IMR-90 (cell line): ENCODE measurements around the gene NPM1. TPM values are rescaled to one million over a fixed set of nuclear protein-coding genes. Genes with fewer than 3 reads are reported as not detected.
"Not testable (repeated sequence)": the region's sequence is repeated elsewhere in the genome, so short reads cannot be mapped to it uniquely, and the experiment has no call there.

Source experiments
- ATAC-seq: fragments of 200-7000 bp; cut with Tn5 transposase; 2 replicates; pipeline ENCODE4 v1.9.1; 2020; ENCODE audit warnings: low read depth, mild to moderate bottlenecking, moderate library complexity
- BruUV-seq: library from RNA; stranded (reverse); fragments of 400-500 nt; replicated peaks from 2 replicates; lab custom pipeline; 2021; lab: Mats Ljungman, UMichigan
- CTCF ChIA-PET: fragments of 300-600 bp; formaldehyde crosslinking; extraction: SDS; loops from one replicate; lab custom pipeline; 2021; ENCODE audit warnings: antibody characterized with exemption; lab: Yijun Ruan, JAX
- POLR2A ChIA-PET: fragments of 300-600 bp; sonication (Branson Sonifier 250); formaldehyde crosslinking; loops from one replicate; lab custom pipeline; 2022; ENCODE audit warnings: antibody characterized with exemption; ENCODE audit not compliant: unreplicated experiment; lab: Charles Lee
- DNase-seq: peaks from one replicate; pipeline ENCODE4 v3.0.0; 2013
- H2AFZ ChIP-seq: replicated peaks from 2 replicates; pipeline ENCODE3; 2013; ENCODE audit warnings: low read length, mild to moderate bottlenecking; ENCODE audit not compliant: poor library complexity
- H2AK5ac ChIP-seq: 2 replicates; pipeline ENCODE4 v1.6.1; 2013; ENCODE audit warnings: low read depth, low read length, inconsistent platforms
- H2AK9ac ChIP-seq: replicated peaks from 2 replicates; pipeline ENCODE3; 2013; ENCODE audit warnings: mild to moderate bottlenecking, low read depth, low read length, moderate library complexity; ENCODE audit not compliant: poor library complexity
- H2BK120ac ChIP-seq: 2 replicates; pipeline ENCODE4 v1.6.1; 2013; ENCODE audit warnings: low read depth, low read length, inconsistent platforms
- H2BK15ac ChIP-seq: 3 replicates; pipeline ENCODE4 v1.6.1; 2013; ENCODE audit warnings: low read depth, low read length, inconsistent platforms
- H2BK20ac ChIP-seq: 2 replicates; pipeline ENCODE4 v1.6.1; 2013; ENCODE audit warnings: low read depth, mild to moderate bottlenecking, inconsistent platforms, low read length, moderate library complexity
- H2BK5ac ChIP-seq: 2 replicates; pipeline ENCODE4 v1.6.1; 2013; ENCODE audit warnings: mild to moderate bottlenecking, low read depth, low read length, inconsistent platforms; ENCODE audit not compliant: poor library complexity, severe bottlenecking
- H3K14ac ChIP-seq: replicated peaks from 2 replicates; pipeline ENCODE4 v1.6.1; 2013; ENCODE audit warnings: low read depth, low read length, inconsistent platforms
- H3K18ac ChIP-seq: 2 replicates; pipeline ENCODE4 v1.6.1; 2013; ENCODE audit warnings: low read depth, low read length, control low read depth
- H3K23ac ChIP-seq: 2 replicates; pipeline ENCODE4 v1.6.1; 2013; ENCODE audit warnings: low read depth, low read length, inconsistent platforms
- H3K27ac ChIP-seq: 2 replicates; pipeline ENCODE4 v1.5.1; 2013; ENCODE audit warnings: mild to moderate bottlenecking, control low read depth, low read length; ENCODE audit not compliant: insufficient read depth
- H3K27me3 ChIP-seq: 2 replicates; pipeline ENCODE4 v1.6.1; 2013; ENCODE audit warnings: low read length; ENCODE audit not compliant: control insufficient read depth, insufficient read depth
- H3K36me3 ChIP-seq: 2 replicates; pipeline ENCODE4 v1.6.1; 2013; ENCODE audit warnings: low read length, mixed read lengths; ENCODE audit not compliant: control insufficient read depth, insufficient read depth
- H3K4ac ChIP-seq: 2 replicates; pipeline ENCODE4 v1.6.1; 2013; ENCODE audit warnings: low read depth, low read length, inconsistent platforms
- H3K4me1 ChIP-seq: 2 replicates; pipeline ENCODE4 v1.6.1; 2013; ENCODE audit warnings: low read length, mixed read lengths; ENCODE audit not compliant: control insufficient read depth, insufficient read depth
- H3K4me2 ChIP-seq: 2 replicates; pipeline ENCODE4 v1.6.1; 2013; ENCODE audit warnings: low read depth, mild to moderate bottlenecking, control low read depth, low read length, moderate library complexity
- H3K4me3 ChIP-seq: 2 replicates; pipeline ENCODE4 v1.5.1; 2013; ENCODE audit warnings: low read depth, mild to moderate bottlenecking, control low read depth, low read length, moderate library complexity; ENCODE audit not compliant: insufficient read depth
- H3K56ac ChIP-seq: 2 replicates; pipeline ENCODE4 v1.6.1; 2013; ENCODE audit warnings: low read length, inconsistent platforms; ENCODE audit not compliant: insufficient read depth; ENCODE audit errors: extremely low read depth
- H3K79me1 ChIP-seq, 2 experiments: 2 replicates each; pipeline ENCODE4 v1.6.1; 2013; ENCODE audit warnings: low read length in 2 of 2, inconsistent platforms in 1 of 2, low read depth in 1 of 2
- H3K9ac ChIP-seq: 2 replicates; pipeline ENCODE4 v1.6.1; 2013; ENCODE audit warnings: low read depth, low read length, control low read depth
- H3K9me1 ChIP-seq: 2 replicates; pipeline ENCODE4 v1.6.1; 2013; ENCODE audit warnings: low read length, inconsistent platforms; ENCODE audit not compliant: insufficient read depth
- H3K9me3 ChIP-seq: 2 replicates; pipeline ENCODE4 v1.6.1; 2013; ENCODE audit warnings: low read length; ENCODE audit not compliant: control insufficient read depth, insufficient read depth
- H4K20me1 ChIP-seq: 2 replicates; pipeline ENCODE4 v1.6.1; 2013; ENCODE audit warnings: low read length, inconsistent platforms; ENCODE audit not compliant: insufficient read depth
- H4K5ac ChIP-seq: 2 replicates; pipeline ENCODE4 v1.6.1; 2013; ENCODE audit warnings: mild to moderate bottlenecking, low read depth, low read length, control low read depth
- H4K8ac ChIP-seq, 2 experiments: 2 replicates each; pipeline ENCODE4 v1.6.1; 2013; ENCODE audit warnings: low read depth in 2 of 2, low read length in 2 of 2, control low read depth in 1 of 2, inconsistent platforms in 1 of 2
- H4K91ac ChIP-seq: 2 replicates; pipeline ENCODE4 v1.6.1; 2013; ENCODE audit warnings: low read depth, low read length, inconsistent platforms; ENCODE audit not compliant: insufficient read depth
- WGBS, 2 experiments: methylation state at CpG; one replicate each; pipeline versions ENCODE4 v1.1.5 to v1.1.7; 2013; ENCODE audit warnings: missing lambda C conversion rate in 2 of 2; ENCODE audit not compliant: insufficient read length in 1 of 2; ENCODE audit errors: extremely low coverage in 2 of 2; 5-methylcytosine and 5-hydroxymethylcytosine counted together
- dilution Hi-C: fragments of 300-500 bp; cut with HindIII; formaldehyde crosslinking; loops from one replicate; pipeline ENCODE4 v1.14.3; 2018; ENCODE audit warnings: low sequenced_read_pairs; ENCODE audit not compliant: unreplicated experiment
- in situ Hi-C: fragments of 300-500 bp; cut with MboI; formaldehyde crosslinking; loops from 3 replicates; pipeline ENCODE4 v1.14.3; 2019; ENCODE audit warnings: low sequenced_read_pairs, inconsistent platforms, mixed read lengths
- intact Hi-C: fragments of 100-400 bp; cut with micrococcal nuclease; formaldehyde crosslinking; loops from 2 replicates; pipeline ENCODE4 v1.10.0; 2022
- polyA plus RNA-seq, 3 experiments: library from polyadenylated mRNA; depleted of rRNA; stranded (reverse); fragments of >200 nt; gene quantifications; 2 replicates each; pipeline ENCODE4 v1.2.3, GENCODE V29; 2012; ENCODE audit warnings: low replicate concordance in 1 of 3
- total RNA-seq: library from RNA; depleted of rRNA; stranded (reverse); fragments of >200 nt; gene quantifications from 2 replicates; pipeline ENCODE4 v1.2.3, GENCODE V29; 2012

NPM1 gene
- total and polyA plus RNA-seq, 2 of the 4 experiments (the other 2 are of a cell fraction): 856 to 929 TPM

DNA sequence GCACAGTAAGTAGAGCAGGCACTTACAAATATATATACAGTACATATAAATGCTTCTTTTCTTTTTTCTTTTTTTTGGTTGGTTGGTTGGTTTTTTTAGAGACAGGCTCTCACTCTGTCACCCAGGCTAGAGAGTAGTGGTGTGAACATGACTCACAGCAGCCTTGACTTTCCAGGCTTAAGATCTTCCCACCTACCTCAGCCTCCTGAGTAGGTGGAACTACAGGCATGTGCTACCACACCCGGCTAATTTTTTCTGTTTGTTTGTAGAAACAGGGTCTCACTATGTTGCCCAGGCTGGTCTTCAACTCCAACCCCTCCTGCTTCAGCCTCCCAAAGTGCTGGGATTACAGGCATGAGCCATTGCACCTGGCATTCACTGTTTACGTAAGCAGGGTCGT, 2.6 kb upstream of the NPM1 start:
- H3K14ac ChIP-seq, H2AFZ ChIP-seq, in situ Hi-C loops, H2AK9ac ChIP-seq, H3K4ac ChIP-seq, H2BK120ac ChIP-seq, POLR2A ChIA-PET, H3K4me1 ChIP-seq, H3K79me1 ChIP-seq, intact Hi-C loops, H3K9ac ChIP-seq, H4K8ac ChIP-seq, H3K36me3 ChIP-seq, H4K91ac ChIP-seq, H3K9me3 ChIP-seq, H4K5ac ChIP-seq, H3K23ac ChIP-seq, H3K56ac ChIP-seq, H3K9me1 ChIP-seq, dilution Hi-C loops, H3K4me3 ChIP-seq, H2BK15ac ChIP-seq, H3K4me2 ChIP-seq, BruUV-seq, H2BK20ac ChIP-seq, H2AK5ac ChIP-seq, ATAC-seq, H3K27me3 ChIP-seq, H2BK5ac ChIP-seq, DNase-seq, H3K18ac ChIP-seq, H3K27ac ChIP-seq, CTCF ChIA-PET: not testable (repeated sequence)
- 60% methylated on average over 1 of the region's 3 CpGs; no CpG with 5 or more reads in 1 of the 2 experiments for WGBS, 2 experiments
- peaks cover 24% of the 10 kb centered on the region for H4K20me1 ChIP-seq
